Activated B cell treated with CpG ODN at 0.5 μM for 24 hours (primary cell): ENCODE results near the gene FAM168A. TPM values are rescaled to one million over a fixed set of nuclear protein-coding genes. Genes with fewer than 3 reads are reported as not detected.

ENCODE experiments used
- ATAC-seq: fragments of 200-7000 bp; cut with Tn5 transposase; one replicate; pipeline ENCODE4 v1.10.0; 2021; ENCODE audit warnings: low read depth, mild to moderate bottlenecking, moderate library complexity
- CTCF ChIA-PET: fragments of 350-600 bp; sonication (Branson Sonifier 250); formaldehyde crosslinking; loops from one replicate; lab custom pipeline; 2021; ENCODE audit warnings: antibody characterized with exemption; lab: Charles Lee
- POLR2A ChIA-PET: fragments of 350-600 bp; sonication (Branson Sonifier 250); formaldehyde crosslinking; loops from one replicate; lab custom pipeline; 2021; ENCODE audit warnings: antibody characterized with exemption; lab: Charles Lee
- DNase-seq: peaks from one replicate; pipeline ENCODE4 v3.0.0; 2022
- H3K27ac Mint-ChIP-seq: one replicate; pipeline ENCODE4 v1.8.0; 2020; ENCODE audit warnings: mixed read lengths
- H3K27me3 Mint-ChIP-seq: one replicate; pipeline ENCODE4 v1.8.0; 2021; ENCODE audit warnings: mixed read lengths
- H3K36me3 Mint-ChIP-seq: one replicate; pipeline ENCODE4 v1.8.0; 2021; ENCODE audit warnings: low read depth, mixed read lengths
- H3K4me1 Mint-ChIP-seq: one replicate; pipeline ENCODE4 v1.8.0; 2021; ENCODE audit warnings: mixed read lengths
- H3K4me3 Mint-ChIP-seq: one replicate; pipeline ENCODE4 v1.8.0; 2020; ENCODE audit warnings: mild to moderate bottlenecking, mixed read lengths
- H3K9me3 Mint-ChIP-seq: one replicate; pipeline ENCODE4 v1.8.0; 2020; ENCODE audit warnings: mixed read lengths
- CTCF ChIP-seq: fragments of 200-600 bp; IDR thresholded peaks from one replicate; pipeline ENCODE4 v1.8.0; 2022; ENCODE audit warnings: antibody characterized with exemption, mild to moderate bottlenecking
- intact Hi-C: fragments of 100-400 bp; cut with micrococcal nuclease; formaldehyde crosslinking; loops from one replicate; pipeline ENCODE4 v1.15.1; 2024
- total RNA-seq: library from RNA; stranded (reverse); gene quantifications from 2 replicates; pipeline ENCODE4 v1.2.3, GENCODE V29; 2022

Gene FAM168A
- total RNA-seq, 1 donor from 2014 or later, result 16.5 TPM

GRCh38 chr11:73553266-73553665 is 44.6 kb downstream of the FAM168A start:
- no peaks in the 10 kb centered on the region for H3K36me3 Mint-ChIP-seq
- H3K27me3 Mint-ChIP-seq, result no peaks in the 10 kb centered on the region
- H3K4me3 Mint-ChIP-seq, result no peak overlapping the region
- intact Hi-C loops, result no loop called here
- POLR2A ChIA-PET, result no interaction called here
- H3K4me1 Mint-ChIP-seq, result peaks cover 8% of the 10 kb centered on the region
- no peak for ATAC-seq
- CTCF ChIA-PET, result no interaction called here
- H3K9me3 Mint-ChIP-seq, result no peaks in the 10 kb centered on the region
- H3K27ac Mint-ChIP-seq, result no peak overlapping the region
- no peak for TF ChIP-seq CTCF
- DNase-seq, result no peak

- no peak for TF ChIP-seq CTCF
- Mint-ChIP-seq H3K4me1 (peaks cover 17% of the 10 kb centered on the region), H3K9me3 (no peaks in the 10 kb centered on the region), H3K4me3 (no peak overlapping the region), H3K36me3 (no peaks in the 10 kb centered on the region), H3K27ac (no peak overlapping the region), H3K27me3 (no peaks in the 10 kb centered on the region)
- no peak for DNase-seq
- ChIA-PET POLR2A (no interaction called here), CTCF (no interaction called here)
- intact Hi-C loops, result no loop called here
- no peak for ATAC-seq
Observed at GRCh38 chr11:73551677-73552076, 46.2 kb downstream of the FAM168A start.

GRCh38 chr11:73549376-73549775 is 48.5 kb downstream of the FAM168A start:
- Mint-ChIP-seq H3K36me3 (no peaks in the 10 kb centered on the region), H3K9me3 (no peaks in the 10 kb centered on the region), H3K4me3 (no peak overlapping the region), H3K4me1 (peaks cover 15% of the 10 kb centered on the region), H3K27me3 (no peaks in the 10 kb centered on the region), H3K27ac (no peak overlapping the region)
- ATAC-seq (no peak), DNase-seq (no peak)
- ChIA-PET CTCF (no interaction called here), POLR2A (no interaction called here)
- TF ChIP-seq CTCF, result no peak
- intact Hi-C loops, result no loop called here

DNA sequence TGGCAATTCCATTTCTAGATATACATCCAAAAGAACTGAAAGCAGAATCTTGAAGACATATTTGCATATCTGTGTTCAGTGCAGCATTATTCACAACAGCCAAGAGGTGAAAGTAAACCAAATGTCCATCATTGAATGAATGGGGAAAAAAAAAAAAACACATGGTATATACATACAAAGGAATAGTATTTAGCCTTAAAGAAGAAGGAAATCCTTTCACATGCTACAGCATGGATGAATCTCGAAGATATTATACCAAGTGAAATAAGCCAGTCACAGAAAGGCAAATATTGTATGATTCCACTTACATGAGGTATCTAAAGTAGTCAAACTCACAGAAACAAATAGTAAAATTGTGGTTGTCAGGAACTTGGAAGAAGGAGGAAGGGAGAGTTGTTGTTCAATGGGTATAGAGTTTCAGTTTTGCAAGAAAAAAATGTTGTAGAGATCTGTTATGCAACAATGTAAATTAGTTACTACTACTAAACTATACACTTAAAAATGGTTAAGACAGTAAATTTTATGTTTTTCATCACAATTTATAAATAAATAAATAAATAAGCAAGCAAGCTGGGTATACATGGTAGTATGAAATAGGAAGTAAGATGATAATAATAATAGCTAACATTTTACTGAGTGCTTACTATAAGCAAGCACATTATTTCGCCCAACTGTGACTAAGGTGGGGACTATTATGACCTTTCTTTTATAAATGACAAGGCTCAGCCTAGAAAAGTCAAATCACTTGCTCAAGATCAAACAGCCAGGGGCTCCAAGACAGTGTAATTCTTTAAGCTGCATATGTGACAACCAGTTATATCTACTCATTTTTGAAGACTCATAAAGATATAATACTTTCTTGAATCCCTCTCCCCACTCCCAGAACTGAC is 50.0 kb downstream of the FAM168A start:
- ChIA-PET CTCF (interaction anchor here (0.6 to 1.1 kb wide), 2 partner anchors 69 to 123 kb away, joined by 3 to 4 read pairs; no protein-coding TSS in a partner anchor), POLR2A (no interaction called here)
- Mint-ChIP-seq H3K27ac (no peak overlapping the region), H3K4me1 (peaks cover 15% of the 10 kb centered on the region), H3K27me3 (no peaks in the 10 kb centered on the region), H3K36me3 (no peaks in the 10 kb centered on the region), H3K4me3 (no peak overlapping the region), H3K9me3 (no peaks in the 10 kb centered on the region)
- ATAC-seq, result no peak
- no peak for TF ChIP-seq CTCF
- intact Hi-C loops, result no loop called here
- DNase-seq, result no peak

DNA sequence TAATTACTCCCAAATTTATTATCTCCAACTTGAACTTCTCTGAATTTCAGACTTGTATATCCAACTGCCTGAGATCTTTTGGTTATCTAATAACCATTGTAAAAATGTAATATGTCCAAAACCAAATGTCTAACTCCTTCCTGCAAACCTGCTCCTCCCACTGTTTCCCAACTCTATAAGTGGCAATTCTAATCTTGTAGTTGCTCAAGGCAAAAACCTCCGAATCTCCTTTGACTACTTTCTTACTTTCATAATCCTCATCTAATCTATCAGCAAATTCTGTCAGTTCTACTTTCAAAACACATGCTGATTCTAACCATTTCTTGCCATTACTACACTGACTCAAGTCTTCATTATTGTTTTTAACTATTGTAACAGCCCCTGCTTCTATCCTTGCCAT is 55.7 kb downstream of the FAM168A start:
- no peaks in the 10 kb centered on the region for H3K9me3 Mint-ChIP-seq
- POLR2A ChIA-PET, result no interaction called here
- intact Hi-C loops, result no loop called here
- CTCF ChIA-PET, result no interaction called here
- H3K27ac Mint-ChIP-seq, result no peak overlapping the region
- H3K4me3 Mint-ChIP-seq, result no peak overlapping the region
- no peak for TF ChIP-seq CTCF
- H3K36me3 Mint-ChIP-seq, result no peaks in the 10 kb centered on the region
- peaks cover 14% of the 10 kb centered on the region for H3K4me1 Mint-ChIP-seq
- no peaks in the 10 kb centered on the region for H3K27me3 Mint-ChIP-seq
- no peak for DNase-seq
- ATAC-seq, result no peak
